ENCODE data around the gene ARAP1.

GRCh38 chr11:72720047-72720446, 32.2 kb downstream of the ARAP1 start:
- TF ChIP-seq CTCF (IDR thresholded peaks at IDR 0.05; ENCODE audit: low read length) = no peak
- no peak for TF ChIP-seq EZH2phosphoT487 (IDR thresholded peaks at IDR 0.05; ENCODE audit: low read length)
